Spleen (tissue), 11 donors: ENCODE data around the gene DIS3L. TPM values are rescaled to one million over a fixed set of nuclear protein-coding genes. Genes with fewer than 3 reads are reported as not detected.
"Not testable (repeated sequence)": the region's sequence is repeated elsewhere in the genome, so short reads cannot be mapped to it uniquely, and the experiment has no call there.

Source experiments
- DNase-seq: peaks from one replicate; pipeline ENCODE4 v3.0.0-alpha.2; 2020
- H3K27ac ChIP-seq, 8 donors: fragments of 200-600 bp; sonication (generic) in 7 of 8; 1 replicate in 4 of 8; 2 replicates in 4 of 8; pipeline versions ENCODE4 v1.5.0 to v1.8.0; 2016 to 2021; ENCODE audit warnings: inconsistent platforms in 4 of 8, mild to moderate bottlenecking in 4 of 8, moderate library complexity in 1 of 8
- H3K27me3 ChIP-seq, 7 donors: fragments of 200-600 bp; sonication (generic) in 6 of 7; replicated peaks in 1 of 7; 1 replicate in 4 of 7; 2 replicates in 3 of 7; pipeline versions ENCODE4 v1.5.0 to v1.8.0; 2016 to 2021; ENCODE audit warnings: inconsistent platforms in 3 of 7, mild to moderate bottlenecking in 1 of 7
- H3K36me3 ChIP-seq, 6 donors: fragments of 200-600 bp; sonication (generic) in 5 of 6; 1 replicate in 4 of 6; 2 replicates in 2 of 6; pipeline versions ENCODE4 v1.5.0 to v1.8.0; 2016 to 2021; ENCODE audit warnings: inconsistent platforms in 2 of 6
- H3K4me1 ChIP-seq, 6 donors: fragments of 200-600 bp; sonication (generic) in 5 of 6; 1 replicate in 3 of 6; 2 replicates in 3 of 6; pipeline versions ENCODE4 v1.5.0 to v1.8.0; 2016 to 2021; ENCODE audit warnings: inconsistent platforms in 3 of 6
- H3K4me3 ChIP-seq, 8 donors: fragments of 200-600 bp; sonication (generic) in 7 of 8; 1 replicate in 4 of 8; 2 replicates in 4 of 8; pipeline versions ENCODE4 v1.5.0 to v1.8.0; 2016 to 2021; ENCODE audit warnings: inconsistent platforms in 4 of 8, mild to moderate bottlenecking in 4 of 8, moderate library complexity in 2 of 8
- H3K9me3 ChIP-seq, 8 donors: fragments of 200-600 bp; sonication (generic) in 7 of 8; 1 replicate in 4 of 8; 2 replicates in 4 of 8; pipeline versions ENCODE4 v1.5.0 to v1.8.0; 2016 to 2021; ENCODE audit warnings: inconsistent platforms in 4 of 8
- CTCF ChIP-seq, 11 experiments: fragments of 200-600 bp in 7 of 11; fragments of 450-650 bp in 4 of 11; sonication (generic) in 4 of 11; IDR thresholded peaks in 8 of 11; conservative IDR thresholded peaks in 3 of 11; 1 replicate in 7 of 11; 2 replicates in 4 of 11; pipeline versions ENCODE4 v1.4.0 to v1.8.0; 2016 to 2021; ENCODE audit warnings: antibody characterized with exemption in 11 of 11, inconsistent platforms in 4 of 11, mild to moderate bottlenecking in 1 of 11
- POLR2A ChIP-seq, 3 donors: fragments of 450-650 bp; IDR thresholded peaks; one replicate each; pipeline ENCODE4 v1.5.1; 2017; ENCODE audit warnings: antibody characterized with exemption in 3 of 3, mild to moderate bottlenecking in 1 of 3
- POLR2AphosphoS5 ChIP-seq, 3 donors: sonication (generic); formaldehyde crosslinking; IDR thresholded peaks; one replicate each; pipeline ENCODE4 v1.5.1; 2017; ENCODE audit warnings: antibody characterized with exemption in 3 of 3
- WGBS, 5 donors: extraction: QIAGEN DNeasy Blood & Tissue Kit in 3 of 5; methylation state at CpG; one replicate each; pipeline versions ENCODE4 v1.1.5 to v1.1.7; 2013 to 2018; 5-methylcytosine and 5-hydroxymethylcytosine counted together
- intact Hi-C: fragments of 100-400 bp; cut with DNase I; formaldehyde crosslinking; loops from one replicate; pipeline ENCODE4 v1.15.0; 2023; ENCODE audit warnings: low total_unique reads
- polyA plus RNA-seq, 3 donors: library from polyadenylated mRNA; stranded (reverse); fragments of 200-250 nt; gene quantifications; one replicate each; pipeline ENCODE4 v1.2.1, GENCODE V29; 2013
- total RNA-seq, 7 donors: library from RNA; depleted of rRNA in 3 of 7; stranded (reverse); fragments of >200 nt in 3 of 7; fragmentation: NEBNext Ultra II Directional in 4 of 7; extraction: Animal tissue kit (Norgen Biotek cat#: 25700) in 4 of 7; gene quantifications; one replicate each; pipeline versions ENCODE4 v1.1.0 to v1.2.1, GENCODE V29; 2016 to 2021
- donor health status: healthy with polysubstance abuse.
- donor health status: DM: no; HTN: no; CAD: no; lungs with moderate emphysema.
- donor health status: DM: no; HTN: no; CAD: no.
- donor health status: Bipolar disorder and iron deficiency.
- donor health status: healthy.
- donor health status: DM: no; HTN: no; CAD: no.
- donor health status: DM: yes; HTN: yes; CAD: no.

Gene DIS3L
- total and polyA plus RNA-seq, 10 donors = 8.8 to 30.7 (median 25.4) TPM

- Histone ChIP-seq H3K36me3 (peaks cover 0 to 18% (median 4%) of the 10 kb centered on the region in 6 donors), H3K27me3 (no peaks in the 10 kb centered on the region), H3K27ac (peak within 1 kb of the TSS in 7 of 8 donors; percentile 63 to 84 (median 79)), H3K4me1 (peaks cover 0 to 26% (median 15%) of the 10 kb centered on the region in 6 donors), H3K9me3 (no peaks in the 10 kb centered on the region), H3K4me3 (peak within 1 kb of the TSS; percentile 44 to 87 (median 66))
- peak; percentile 99 for DNase-seq
- peak in 4 of 11 experiments; percentile 18 to 36 (median 22) for TF ChIP-seq CTCF (IDR thresholded peaks at IDR 0.05 in 8 of 11, conservative IDR thresholded peaks at IDR 0.05 in 3 of 11)
- peak; percentile 89 to 92 (median 90) for TF ChIP-seq POLR2AphosphoS5 (IDR thresholded peaks at IDR 0.05)
- no peak for TF ChIP-seq POLR2A (IDR thresholded peaks at IDR 0.05)
- WGBS, 5 donors = 6 to 13% (median 8%) methylated on average over 38 to 51 of the region's 51 CpGs
- intact Hi-C loops = no loop called here
Measured at GRCh38 chr15:66356359-66357236, 63.2 kb downstream of the DIS3L start, which contains the start of gene TIPIN. Gene TIPIN, minus strand, starts transcription at chr15:66356685. Its CDS starts 3,738 bp downstream, at chr15:66352947.

- Histone ChIP-seq H3K4me1 (peaks cover 0 to 22% (median 15%) of the 10 kb centered on the region in 6 donors), H3K27ac (no peak overlapping the region), H3K27me3 (no peaks in the 10 kb centered on the region), H3K9me3 (no peaks in the 10 kb centered on the region), H3K4me3 (no peak overlapping the region), H3K36me3 (no peaks in the 10 kb centered on the region)
- WGBS, 5 donors = 83 to 87% (median 84%) methylated on average over 7 of the region's 7 CpGs
- TF ChIP-seq POLR2A (IDR thresholded peaks at IDR 0.05) = no peak
- no peak for TF ChIP-seq CTCF (IDR thresholded peaks at IDR 0.05 in 8 of 11, conservative IDR thresholded peaks at IDR 0.05 in 3 of 11)
- no peak for TF ChIP-seq POLR2AphosphoS5 (IDR thresholded peaks at IDR 0.05)
- no peak for DNase-seq
- intact Hi-C loops = no loop called here
Measured at GRCh38 chr15:66359740-66360139, 66.4 kb downstream of the DIS3L start.

- intact Hi-C loops, H3K4me1 ChIP-seq, DNase-seq, H3K9me3 ChIP-seq, H3K4me3 ChIP-seq, H3K36me3 ChIP-seq, H3K27me3 ChIP-seq: not testable (repeated sequence)
- peak overlapping the region in 1 of 8 donors; percentile 18 for H3K27ac ChIP-seq
- 76 to 85% (median 82%) methylated on average over 13 to 15 of the region's 15 CpGs for WGBS, 5 donors
Measured at GRCh38 chr15:66361745-66362460, 68.5 kb downstream of the DIS3L start.

GRCh38 chr15:66362776-66363175, 69.4 kb downstream of the DIS3L start:
- Histone ChIP-seq H3K4me1 (no peaks in the 10 kb centered on the region), H3K36me3 (no peaks in the 10 kb centered on the region), H3K27me3 (no peaks in the 10 kb centered on the region), H3K4me3 (no peak overlapping the region), H3K27ac (no peak overlapping the region), H3K9me3 (no peaks in the 10 kb centered on the region)
- TF ChIP-seq POLR2AphosphoS5 (IDR thresholded peaks at IDR 0.05) (no peak), CTCF (IDR thresholded peaks at IDR 0.05 in 8 of 11, conservative IDR thresholded peaks at IDR 0.05 in 3 of 11) (no peak), POLR2A (IDR thresholded peaks at IDR 0.05) (no peak)
- 92 to 100% (median 100%) methylated on average over 1 of the region's 1 CpG for WGBS, 5 donors
- DNase-seq = no peak
- intact Hi-C loops = no loop called here
